GM12878 (cell line): ENCODE measurements around the gene SPAG7. TPM values are rescaled to one million over a fixed set of nuclear protein-coding genes. Genes with fewer than 3 reads are reported as not detected.

Experiments
- ATAC-seq: fragments of 200-7000 bp; cut with Tn5 transposase; 3 replicates; pipeline ENCODE4 v1.9.1; 2020; ENCODE audit warnings: mild to moderate bottlenecking, moderate library complexity
- BruUV-seq: library from RNA; stranded (reverse); fragments of 400-500 nt; replicated peaks from 2 replicates; lab custom pipeline; 2021; lab: Mats Ljungman, UMichigan
- CTCF ChIA-PET: fragments of 300-600 bp; sonication (Branson Sonifier 250); formaldehyde crosslinking; extraction: SDS; loops from one replicate; lab custom pipeline; 2021; ENCODE audit warnings: inconsistent platforms; lab: Yijun Ruan, JAX
- POLR2A ChIA-PET: fragments of 350-600 bp; formaldehyde crosslinking; extraction: SDS; loops from one replicate; lab custom pipeline; 2021; ENCODE audit warnings: inconsistent platforms; lab: Charles Lee
- RAD21 ChIA-PET: fragments of 300-600 bp; sonication (Branson Sonifier 250); formaldehyde crosslinking; loops from one replicate; lab custom pipeline; 2023; ENCODE audit warnings: antibody characterized with exemption; ENCODE audit not compliant: unreplicated experiment; lab: Charles Lee
- SMC1A ChIA-PET: fragments of 300-600 bp; sonication (Branson Sonifier 250); formaldehyde crosslinking; loops from one replicate; lab custom pipeline; 2023; ENCODE audit not compliant: unreplicated experiment, uncharacterized antibody; lab: Charles Lee
- DNase-seq: peaks from one replicate; pipeline ENCODE4 v3.0.0-alpha.2; 2011; ENCODE audit warnings: low read depth, low spot score
- FAIRE-seq: peaks from 3 replicates; lab custom pipeline; 2011; peaks lifted over from hg19 to GRCh38; lab: Jason Lieb, UNC
- H2AFZ ChIP-seq: 2 replicates; pipeline ENCODE4 v1.6.0; 2011; ENCODE audit warnings: low read depth, low read length, control low read depth; ENCODE audit not compliant: control insufficient read depth
- H3K27ac ChIP-seq: 2 replicates; pipeline ENCODE4 v1.5.1; 2011; ENCODE audit warnings: control low read depth; ENCODE audit not compliant: control insufficient read depth, insufficient read depth
- H3K27me3 ChIP-seq, 2 experiments: replicated peaks in 1 of 2; 2 replicates each; pipeline versions ENCODE4 v1.6.0 to v1.6.1; 2011; ENCODE audit warnings: low read length in 1 of 2; ENCODE audit not compliant: control insufficient read depth in 2 of 2, insufficient read depth in 2 of 2
- H3K36me3 ChIP-seq, 2 experiments: 2 replicates each; pipeline ENCODE4 v1.5.1; 2011; ENCODE audit warnings: low read length in 1 of 2; ENCODE audit not compliant: control insufficient read depth in 2 of 2, insufficient read depth in 2 of 2
- H3K4me1 ChIP-seq: 2 replicates; pipeline ENCODE4 v1.6.1; 2011; ENCODE audit warnings: mild to moderate bottlenecking, low read length, moderate library complexity, mixed read lengths; ENCODE audit not compliant: control insufficient read depth, insufficient read depth
- H3K4me2 ChIP-seq: 2 replicates; pipeline ENCODE4 v1.6.0; 2011; ENCODE audit warnings: control low read depth; ENCODE audit not compliant: control insufficient read depth, insufficient read depth
- H3K4me3 ChIP-seq: fragments of 200-600 bp; sonication (generic); 2 replicates; pipeline ENCODE4 v1.5.1; 2016
- H3K79me2 ChIP-seq: 2 replicates; pipeline ENCODE4 v1.6.0; 2011; ENCODE audit warnings: low read length; ENCODE audit not compliant: control insufficient read depth, insufficient read depth
- H3K9ac ChIP-seq: 2 replicates; pipeline ENCODE4 v1.8.0; 2011; ENCODE audit warnings: low read length, control low read depth, mixed read lengths; ENCODE audit not compliant: control insufficient read depth, insufficient read depth
- H3K9me3 ChIP-seq: replicated peaks from 3 replicates; pipeline ENCODE4 v1.5.1; 2011; ENCODE audit warnings: mild to moderate bottlenecking, low read length; ENCODE audit not compliant: control insufficient read depth, insufficient read depth
- H4K20me1 ChIP-seq: 2 replicates; pipeline ENCODE4 v1.6.0; 2011; ENCODE audit not compliant: control insufficient read depth, insufficient read depth
- CBFB ChIP-seq: IDR thresholded peaks from 2 replicates; pipeline ENCODE4 v1.6.1; 2016; ENCODE audit warnings: antibody characterized with exemption, low read depth
- EZH2 ChIP-seq: IDR thresholded peaks from 2 replicates; pipeline ENCODE4 v1.6.1; 2012; ENCODE audit warnings: low read depth, mild to moderate bottlenecking, control low read depth, inconsistent platforms, low read length, borderline replicate concordance; ENCODE audit not compliant: control insufficient read depth
- HDAC6 ChIP-seq: fragments of 200-600 bp; sonication (generic); IDR thresholded peaks from one replicate; pipeline ENCODE4 v1.8.0; 2017; ENCODE audit warnings: antibody characterized with exemption; ENCODE audit not compliant: unreplicated experiment
- HSF1 ChIP-seq: fragments of 150-350 bp; IDR thresholded peaks from 2 replicates; pipeline ENCODE4 v1.6.1; 2014; ENCODE audit warnings: mild to moderate bottlenecking, low read depth, low read length
- IRF4 ChIP-seq: IDR thresholded peaks from 2 replicates; pipeline ENCODE4 v1.6.1; 2011; ENCODE audit warnings: low read depth, low read length
- MAX ChIP-seq: IDR thresholded peaks from 2 replicates; pipeline ENCODE4 v1.6.1; 2012; ENCODE audit warnings: low read depth, low read length, improper control_type of control experiment
- NBN ChIP-seq: fragments of 450-650 bp; IDR thresholded peaks from 2 replicates; pipeline ENCODE4 v1.6.1; 2016
- NR2F1 ChIP-seq: fragments of 450-650 bp; conservative IDR thresholded peaks from 2 replicates; pipeline ENCODE4 v1.6.1; 2017; ENCODE audit warnings: mild to moderate bottlenecking
- RCOR1 ChIP-seq: conservative IDR thresholded peaks from 2 replicates; pipeline ENCODE4 v1.6.1; 2012; ENCODE audit warnings: low read depth, low read length, improper control_type of control experiment
- SMAD1 ChIP-seq: fragments of 450-650 bp; IDR thresholded peaks from 2 replicates; pipeline ENCODE4 v1.6.1; 2018; ENCODE audit warnings: mild to moderate bottlenecking, low read depth; ENCODE audit not compliant: partially characterized antibody
- SMARCA5 ChIP-seq: fragments of 450-650 bp; IDR thresholded peaks from 2 replicates; pipeline ENCODE4 v1.6.1; 2017; ENCODE audit warnings: mild to moderate bottlenecking
- SREBF2 ChIP-seq: IDR thresholded peaks from 2 replicates; pipeline ENCODE4 v1.6.1; 2012; ENCODE audit warnings: mild to moderate bottlenecking, low read length
- STAT1 ChIP-seq: fragments of 450-650 bp; conservative IDR thresholded peaks from 2 replicates; pipeline ENCODE4 v1.6.1; 2014; ENCODE audit warnings: antibody characterized with exemption, mild to moderate bottlenecking
- WGBS: methylation state at CpG from one replicate; pipeline ENCODE4 v1.1.6; 2016; ENCODE audit warnings: low lambda C conversion rate; ENCODE audit not compliant: insufficient replicate concordance, insufficient coverage; ENCODE audit errors: missing lambda C conversion rate; 5-methylcytosine and 5-hydroxymethylcytosine counted together
- in situ Hi-C: fragments of 300-500 bp; cut with MboI; formaldehyde crosslinking; loops from 9 replicates; pipeline ENCODE4 v1.14.3; 2018; ENCODE audit warnings: mixed read lengths
- intact Hi-C: fragments of 100-400 bp; cut with micrococcal nuclease; formaldehyde crosslinking; loops from one replicate; pipeline ENCODE4 v1.14.2; 2022; ENCODE audit not compliant: unreplicated experiment
- polyA plus RNA-seq, 11 experiments: library from polyadenylated mRNA; depleted of rRNA in 4 of 11; unstranded in 6 of 11; stranded (reverse) in 5 of 11; fragments of >200 nt; fragmentation: Nextera tagmentation in 4 of 11; fragmentation: Illumina TruSeq in 1 of 11; extraction: Ambion mirVana in 4 of 11; extraction: Trizol in 1 of 11; gene quantifications; 1 replicate in 1 of 11; 2 replicates in 10 of 11; pipeline versions ENCODE4 v1.2.1 to v1.2.3, GENCODE V29; 2011 to 2016; ENCODE audit warnings: inconsistent platforms in 2 of 11, missing spikeins in 2 of 11, low read depth in 1 of 11
- total RNA-seq, 4 experiments: library from RNA; depleted of rRNA in 3 of 4; stranded (reverse); fragments of >200 nt in 3 of 4; fragmentation: Illumina TruSeq in 1 of 4; extraction: Trizol in 1 of 4; gene quantifications; 2 replicates each; pipeline versions ENCODE4 v1.2.1 to v1.2.3, GENCODE V29; 2013 to 2021

The SPAG7 gene
- total and polyA plus RNA-seq, 10 of the 15 experiments (the other 5 are each of a cell fraction or from before 2014, with no cell fraction given): 7.9 to 146 (median 88.7) TPM

GRCh38 chr17:4939546-4939795 lies 28.1 kb downstream of the SPAG7 start:
- no TSS peak for BruUV-seq
- Histone ChIP-seq H4K20me1 (no peaks in the 10 kb centered on the region), H3K27ac (peak overlapping the region; percentile 97), H3K27me3 (no peaks in the 10 kb centered on the region), H3K36me3 (peaks cover 12 to 25% of the 10 kb centered on the region in 2 experiments), H3K4me1 (peaks cover 38% of the 10 kb centered on the region), H3K9ac (peak overlapping the region; percentile 98), H3K4me2 (peak overlapping the region; percentile 98), H2AFZ (peak overlapping the region; percentile 77), H3K4me3 (peak overlapping the region; percentile 92), H3K9me3 (no peaks in the 10 kb centered on the region), H3K79me2 (peaks cover 62% of the 10 kb centered on the region)
- FAIRE-seq (no peak), DNase-seq (no peak), ATAC-seq (peak; percentile 1)
- SMC1A ChIA-PET: interaction anchor here (0.8 to 4.5 kb wide), 12 partner anchors 13 to 317 kb away, joined by 3 to 38 read pairs (median 4); partner anchors contain the start of genes CAMTA2, CHRNE, ENO3 and SPAG7
- WGBS: 1% methylated on average over 16 of the region's 16 CpGs
- intact Hi-C loops (no loop called here), in situ Hi-C loops (no loop called here)
- CTCF ChIA-PET: interaction anchor here (1.1 to 3.5 kb wide), 11 partner anchors 12 to 207 kb away, joined by 3 to 28 read pairs (median 4); partner anchors contain the start of genes C17orf107, CHRNE, ENO3 and SPAG7
- RAD21 ChIA-PET: interaction anchor here (0.8 to 2.8 kb wide), 9 partner anchors 9 to 384 kb away, joined by 3 to 31 read pairs (median 4); partner anchors contain the start of genes ARRB2, CHRNE, MYBBP1A and PFN1
- POLR2A ChIA-PET: interaction anchor here (0.6 to 17.5 kb wide), 18 partner anchors 9 to 1504 kb away, joined by 3 to 272 read pairs (median 4); partner anchors contain the start of genes CAMTA2, DERL2, ENO3 and INCA1
- TF ChIP-seq HDAC6 (peak; percentile 39), NBN (0 out of 2 replicates have a peak, but pooled peaks have one; percentile 37), MAX (no peak), CBFB (no peak), SREBF2 (no peak), RCOR1 (no peak), SMARCA5 (0 out of 2 replicates have a peak, but pooled peaks have one; percentile 74), SMAD1 (no peak), HSF1 (no peak), EZH2 (no peak), NR2F1 (no peak), IRF4 (no peak), STAT1 (no peak)
